ENCODE results near the gene MRPS6. TPM values are rescaled to one million over a fixed set of nuclear protein-coding genes. Genes with fewer than 3 reads are reported as not detected.

Gene MRPS6
- polyA plus RNA-seq, 1 donor (not counting 4 experiments of a cell fraction or from before 2014, with no cell fraction given), result 41.5 TPM

GRCh38 chr21:34131586-34131985 lies 58.2 kb downstream of the MRPS6 start:
- Histone ChIP-seq H3K4me2 (ENCODE audit: control insufficient read depth, extremely low read depth, insufficient read depth, low read depth, low read length) (no peak overlapping the region), H3K9me1 (ENCODE audit: control insufficient read depth, extremely low read depth, insufficient read depth, low read length) (no peaks in the 10 kb centered on the region), H3K36me3 (ENCODE audit: control insufficient read depth in 2 of 2, extremely low read depth in 1 of 2, insufficient read depth in 2 of 2, low read length in 2 of 2) (peaks cover 2 to 5% of the 10 kb centered on the region in 2 experiments), H3K27ac (ENCODE audit: control insufficient read depth, insufficient read depth, low read length) (no peak overlapping the region), H3K4me1 (ENCODE audit: control insufficient read depth, extremely low read depth, insufficient read depth, low read length) (peaks cover 23% of the 10 kb centered on the region), H3K79me2 (ENCODE audit: control insufficient read depth, insufficient read depth, low read length) (peaks cover 29% of the 10 kb centered on the region), H2AFZ (ENCODE audit: control insufficient read depth, low read length) (no peak overlapping the region), H3K9me3 (ENCODE audit: control insufficient read depth, low read depth, low read length) (peaks cover 4% of the 10 kb centered on the region), H3K9ac (ENCODE audit: control insufficient read depth, extremely low read depth, insufficient read depth, low read length) (no peak overlapping the region), H3K4me3 (ENCODE audit: control insufficient read depth in 2 of 3, extremely low read depth in 1 of 3, insufficient read depth in 2 of 3, low read depth in 1 of 3, low read length in 3 of 3) (no peak overlapping the region), H3K27me3 (ENCODE audit: control insufficient read depth, extremely low read depth, insufficient read depth, low read length) (no peaks in the 10 kb centered on the region), H4K20me1 (ENCODE audit: control insufficient read depth, extremely low read depth, insufficient read depth, low read length) (peaks cover under 1% of the 10 kb centered on the region)
- dilution Hi-C loops (cut with MboI; ENCODE audit: extremely low pct_ligation_motif_present, low sequenced_read_pairs), result no loop called here
- no peak for FAIRE-seq
- no peak for TF ChIP-seq CTCF (optimal IDR thresholded peaks at IDR 0.05 in 1 of 3, IDR thresholded peaks at IDR 0.05 in 1 of 3, conservative IDR thresholded peaks at IDR 0.05 in 1 of 3; ENCODE audit: extremely low read depth in 1 of 3, insufficient read depth in 2 of 3, low read length in 3 of 3)
- no peak for TF ChIP-seq EZH2 (IDR thresholded peaks at IDR 0.05; ENCODE audit: low read length)
- no peak for DNase-seq (ENCODE audit: low read depth, low spot score)

- Histone ChIP-seq H3K4me2 (ENCODE audit: control insufficient read depth, extremely low read depth, insufficient read depth, low read depth, low read length) (no peak overlapping the region), H3K9me3 (ENCODE audit: control insufficient read depth, low read depth, low read length) (peaks cover 4% of the 10 kb centered on the region), H3K36me3 (ENCODE audit: control insufficient read depth in 2 of 2, extremely low read depth in 1 of 2, insufficient read depth in 2 of 2, low read length in 2 of 2) (peaks cover 2 to 5% of the 10 kb centered on the region in 2 experiments), H3K4me1 (ENCODE audit: control insufficient read depth, extremely low read depth, insufficient read depth, low read length) (peaks cover 17% of the 10 kb centered on the region), H3K9me1 (ENCODE audit: control insufficient read depth, extremely low read depth, insufficient read depth, low read length) (no peaks in the 10 kb centered on the region), H3K4me3 (ENCODE audit: control insufficient read depth in 2 of 3, extremely low read depth in 1 of 3, insufficient read depth in 2 of 3, low read depth in 1 of 3, low read length in 3 of 3) (no peak overlapping the region), H3K27me3 (ENCODE audit: control insufficient read depth, extremely low read depth, insufficient read depth, low read length) (no peaks in the 10 kb centered on the region), H3K27ac (ENCODE audit: control insufficient read depth, insufficient read depth, low read length) (no peak overlapping the region), H3K9ac (ENCODE audit: control insufficient read depth, extremely low read depth, insufficient read depth, low read length) (no peak overlapping the region), H3K79me2 (ENCODE audit: control insufficient read depth, insufficient read depth, low read length) (peaks cover 30% of the 10 kb centered on the region), H2AFZ (ENCODE audit: control insufficient read depth, low read length) (no peak overlapping the region), H4K20me1 (ENCODE audit: control insufficient read depth, extremely low read depth, insufficient read depth, low read length) (no peaks in the 10 kb centered on the region)
- TF ChIP-seq CTCF (optimal IDR thresholded peaks at IDR 0.05 in 1 of 3, IDR thresholded peaks at IDR 0.05 in 1 of 3, conservative IDR thresholded peaks at IDR 0.05 in 1 of 3; ENCODE audit: extremely low read depth in 1 of 3, insufficient read depth in 2 of 3, low read length in 3 of 3) (no peak), EZH2 (IDR thresholded peaks at IDR 0.05; ENCODE audit: low read length) (no peak)
- dilution Hi-C loops (cut with MboI; ENCODE audit: extremely low pct_ligation_motif_present, low sequenced_read_pairs), result no loop called here
- DNase-seq (ENCODE audit: low read depth, low spot score) (no peak), FAIRE-seq (no peak)
Measured at GRCh38 chr21:34132202-34132601, 58.8 kb downstream of the MRPS6 start.

Data from keratinocyte (primary cell).